Measurements from ENCODE around the gene ARAP3. TPM values are rescaled to one million over a fixed set of nuclear protein-coding genes. Genes with fewer than 3 reads are reported as not detected.
A peak's percentile ranks its signal among the peaks of the same experiment; 100 is the strongest.

Gene ARAP3
- total RNA-seq, 1 experiment from 2014 or later, result 15.1 TPM

GRCh38 chr5:141657937-141658545 lies 24.0 kb downstream of the ARAP3 start:
- Histone ChIP-seq H3K9me3 (ENCODE audit: control insufficient read depth in 1 of 2, insufficient read depth in 1 of 2, low read depth in 1 of 2, low read length in 2 of 2) (no peaks in the 10 kb centered on the region), H4K20me1 (ENCODE audit: insufficient read depth) (no peaks in the 10 kb centered on the region), H3K9ac (ENCODE audit: low read length) (no peak overlapping the region), H3K4me1 (ENCODE audit: control insufficient read depth in 1 of 2, insufficient read depth in 2 of 2, low read length in 2 of 2) (peaks cover 0 to 16% of the 10 kb centered on the region in 2 experiments; a peak in 2 of 4 replicates), H3K4me2 (ENCODE audit: low read length) (peak overlapping the region; percentile 39), H3K9me2 (ENCODE audit: insufficient read depth) (no peaks in the 10 kb centered on the region), H3K36me3 (ENCODE audit: control insufficient read depth in 1 of 2, insufficient read depth in 2 of 2, low read length in 2 of 2) (no peaks in the 10 kb centered on the region), H2AFZ (ENCODE audit: low read depth, low read length, poor library complexity, severe bottlenecking) (no peak overlapping the region), H3K79me2 (ENCODE audit: insufficient read depth, low read length) (no peaks in the 10 kb centered on the region), H3K27me3 (ENCODE audit: insufficient read depth, low read length) (no peaks in the 10 kb centered on the region), H3K27ac (ENCODE audit: low read depth, low read length) (no peak overlapping the region), H3K4me3 (replicated peaks in 1 of 2; ENCODE audit: low read depth in 1 of 2, low read length in 2 of 2) (no peak overlapping the region)
- RAD21 ChIA-PET (ENCODE audit: low non-redundant PET in 1 of 2, low total read pairs in 2 of 2, uncharacterized antibody in 2 of 2, unreplicated experiment in 2 of 2), result no interaction called here
- no TSS peak for BruUV-seq (replicated peaks)
- intact Hi-C loops (cut with micrococcal nuclease), result no loop called here
- POLR2A ChIA-PET, result no interaction called here
- DNase-seq (ENCODE audit: low read depth, low spot score), result peak; percentile 56
- peak; percentile 77 for ATAC-seq
- TF ChIP-seq TCF7L2 (IDR thresholded peaks at IDR 0.05; ENCODE audit: borderline replicate concordance, extremely low read depth, insufficient read depth, insufficient read length) (no peak), REST (IDR thresholded peaks at IDR 0.05; ENCODE audit: low read depth) (no peak), SP1 (IDR thresholded peaks at IDR 0.05; ENCODE audit: low read depth) (peak; percentile 52; the same call in 1 of the 2 replicates), EGR1 (IDR thresholded peaks at IDR 0.05; ENCODE audit: low read depth) (no peak), ZNF274 (IDR thresholded peaks at IDR 0.05; ENCODE audit: low read depth, low read length) (no peak), FOSL1 (IDR thresholded peaks at IDR 0.05; ENCODE audit: low read depth) (peak; percentile 68), YY1 (IDR thresholded peaks at IDR 0.05; ENCODE audit: extremely low read depth, insufficient replicate concordance, low read depth, low read length) (no peak), SRF (IDR thresholded peaks at IDR 0.05; ENCODE audit: low read depth) (peak; percentile 84), JUND (IDR thresholded peaks at IDR 0.05) (peak; percentile 69), ELF1 (IDR thresholded peaks at IDR 0.05; ENCODE audit: borderline replicate concordance, low read depth) (no peak)
- TF ChIP-seq, protein P1, sequence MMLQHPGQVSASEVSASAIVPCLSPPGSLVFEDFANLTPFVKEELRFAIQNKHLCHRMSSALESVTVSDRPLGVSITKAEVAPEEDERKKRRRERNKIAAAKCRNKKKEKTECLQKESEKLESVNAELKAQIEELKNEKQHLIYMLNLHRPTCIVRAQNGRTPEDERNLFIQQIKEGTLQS (IDR thresholded peaks at IDR 0.05), result no peak
- CTCF ChIA-PET, result interaction anchor here (1.4 kb wide), 1 partner anchor 311 kb away, joined by 3 read pairs; the partner anchor contains the start of gene RNF14
